Skeletal muscle tissue (tissue), 4 donors: ENCODE results near the gene CNTNAP2. TPM values are rescaled to one million over a fixed set of nuclear protein-coding genes. Genes with fewer than 3 reads are reported as not detected.

ENCODE experiments used
- H3K27ac ChIP-seq: one replicate; pipeline ENCODE4 v1.7.0; 2013; ENCODE audit warnings: mild to moderate bottlenecking, low read depth, low read length, inconsistent platforms
- H3K27me3 ChIP-seq, 3 donors: one replicate each; pipeline ENCODE4 v1.7.0; 2013; ENCODE audit warnings: low read length in 3 of 3; ENCODE audit not compliant: control insufficient read depth in 3 of 3, insufficient read depth in 3 of 3
- H3K36me3 ChIP-seq, 3 donors: one replicate each; pipeline ENCODE4 v1.7.0; 2013; ENCODE audit warnings: low read length in 3 of 3; ENCODE audit not compliant: control insufficient read depth in 3 of 3, insufficient read depth in 3 of 3
- H3K4me1 ChIP-seq, 3 donors: one replicate each; pipeline ENCODE4 v1.7.0; 2013; ENCODE audit warnings: low read length in 3 of 3, mild to moderate bottlenecking in 3 of 3; ENCODE audit not compliant: control insufficient read depth in 3 of 3, insufficient read depth in 3 of 3
- H3K4me3 ChIP-seq, 3 donors: one replicate each; pipeline ENCODE4 v1.7.0; 2013; ENCODE audit warnings: low read length in 3 of 3
- H3K9ac ChIP-seq, 3 donors: one replicate each; pipeline ENCODE4 v1.7.0; 2013; ENCODE audit warnings: low read length in 3 of 3, mild to moderate bottlenecking in 3 of 3, moderate library complexity in 2 of 3, low read depth in 1 of 3
- H3K9me3 ChIP-seq, 3 donors: one replicate each; pipeline ENCODE4 v1.7.0; 2013; ENCODE audit warnings: low read length in 3 of 3; ENCODE audit not compliant: control insufficient read depth in 3 of 3
- total RNA-seq: library from RNA; depleted of rRNA; stranded (reverse); fragments of >200 nt; gene quantifications from one replicate; pipeline ENCODE4 v1.2.3, GENCODE V29; 2014
- donor health status: Osteomylitis.

Gene CNTNAP2
- total RNA-seq, 1 donor from 2014 or later: 14.1 TPM

DNA sequence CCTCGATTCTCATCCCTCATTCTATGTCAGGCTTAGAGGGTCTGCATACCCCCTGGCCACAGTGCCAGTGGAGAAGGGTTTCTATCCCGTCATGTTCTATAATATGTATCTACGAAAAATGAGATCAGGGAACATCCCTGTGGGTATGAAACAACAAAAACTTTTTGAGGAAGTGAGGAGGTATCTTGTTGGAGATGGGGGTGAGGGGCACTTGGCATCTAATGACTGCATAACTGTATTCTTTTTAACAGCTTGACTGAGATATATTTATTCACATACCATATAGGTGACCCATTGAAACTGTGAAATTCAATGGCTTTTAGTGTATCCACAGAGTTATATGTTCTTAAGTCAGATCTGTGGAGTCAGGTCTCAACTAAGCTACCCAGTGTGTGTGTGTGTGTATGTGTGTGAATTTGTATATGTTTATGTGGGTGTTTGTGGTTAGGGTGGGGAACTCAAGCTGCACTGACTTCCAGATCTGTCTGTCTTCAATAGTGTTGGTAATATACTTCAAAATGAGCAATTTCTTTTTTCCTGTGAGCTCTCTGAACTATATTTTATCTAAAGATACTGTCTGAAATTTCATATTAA, 528.9 kb downstream of the CNTNAP2 start:
- H3K4me1 ChIP-seq: no peaks in the 10 kb centered on the region
- no peak overlapping the region for H3K27ac ChIP-seq
- H3K36me3 ChIP-seq: no peaks in the 10 kb centered on the region
- no peaks in the 10 kb centered on the region for H3K27me3 ChIP-seq
- H3K4me3 ChIP-seq: no peak overlapping the region
- no peak overlapping the region for H3K9ac ChIP-seq
- H3K9me3 ChIP-seq: peaks cover 0 to 3% (median 0%) of the 10 kb centered on the region in 3 donors

DNA sequence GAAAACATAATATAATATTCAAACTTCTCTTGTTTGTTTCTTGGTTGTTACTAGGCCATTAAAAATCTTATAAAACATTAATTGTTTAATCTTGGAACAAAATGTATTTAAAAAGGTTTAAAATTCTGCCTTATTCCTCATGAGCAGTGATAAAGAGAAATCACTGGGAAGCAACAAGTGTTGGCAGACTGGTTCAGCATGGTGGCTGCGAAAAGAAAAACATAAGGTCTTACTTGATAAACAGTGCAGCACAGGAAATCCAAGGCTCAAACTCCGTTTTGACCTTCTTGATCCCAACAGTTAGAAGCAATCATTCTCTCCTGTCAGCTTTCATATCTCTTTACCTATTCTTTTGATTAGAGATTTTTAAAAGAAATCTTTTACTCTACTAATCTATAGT, 530.8 kb downstream of the CNTNAP2 start:
- Histone ChIP-seq H3K9me3 (peaks cover 0 to 3% (median 0%) of the 10 kb centered on the region in 3 donors), H3K4me1 (no peaks in the 10 kb centered on the region), H3K27ac (no peak overlapping the region), H3K4me3 (no peak overlapping the region), H3K9ac (no peak overlapping the region), H3K36me3 (no peaks in the 10 kb centered on the region), H3K27me3 (no peaks in the 10 kb centered on the region)

DNA sequence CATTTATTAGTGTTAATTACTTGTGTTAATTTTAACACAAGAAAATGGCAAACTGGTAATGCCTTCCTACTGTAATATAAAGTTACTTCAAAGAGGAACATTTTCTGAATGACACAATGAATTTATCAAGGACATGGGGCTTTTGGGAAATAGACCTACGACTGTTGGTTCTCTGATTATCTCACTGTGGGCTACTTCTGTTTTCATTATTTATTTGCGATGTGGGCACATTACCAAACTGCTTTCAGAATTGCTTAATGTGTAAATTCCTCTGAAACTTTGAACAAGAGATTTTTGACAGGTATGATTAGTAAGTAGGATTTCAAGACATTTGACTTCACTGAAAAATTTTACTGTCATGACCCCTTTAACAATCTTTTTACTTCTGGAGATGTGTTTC, 535.6 kb downstream of the CNTNAP2 start:
- no peak overlapping the region for H3K4me3 ChIP-seq
- no peak overlapping the region for H3K27ac ChIP-seq
- H3K4me1 ChIP-seq: no peaks in the 10 kb centered on the region
- no peak overlapping the region for H3K9ac ChIP-seq
- no peaks in the 10 kb centered on the region for H3K36me3 ChIP-seq
- no peaks in the 10 kb centered on the region for H3K9me3 ChIP-seq
- H3K27me3 ChIP-seq: no peaks in the 10 kb centered on the region

DNA sequence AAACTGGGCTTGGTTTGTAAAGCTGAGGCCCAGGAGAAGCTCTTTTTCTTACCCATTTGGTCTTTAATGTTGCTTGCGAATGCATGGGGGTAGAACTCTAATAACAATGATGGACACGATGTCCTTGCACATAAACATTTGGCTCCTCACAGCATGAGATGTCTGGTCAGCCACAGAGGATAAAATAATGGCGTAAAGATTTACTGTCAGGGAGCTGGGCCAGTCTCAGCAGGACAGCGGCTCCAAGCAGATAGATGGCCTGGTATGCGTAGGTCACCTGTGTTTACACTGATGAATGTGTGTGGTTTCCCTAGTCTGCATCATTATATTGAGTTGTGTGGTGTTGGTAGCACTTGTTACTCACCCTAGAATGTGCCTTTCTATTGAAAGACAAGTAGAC, 537.4 kb downstream of the CNTNAP2 start:
- no peaks in the 10 kb centered on the region for H3K36me3 ChIP-seq
- no peak overlapping the region for H3K4me3 ChIP-seq
- no peak overlapping the region for H3K27ac ChIP-seq
- H3K9ac ChIP-seq: no peak overlapping the region
- no peaks in the 10 kb centered on the region for H3K4me1 ChIP-seq
- H3K9me3 ChIP-seq: no peaks in the 10 kb centered on the region
- no peaks in the 10 kb centered on the region for H3K27me3 ChIP-seq

DNA sequence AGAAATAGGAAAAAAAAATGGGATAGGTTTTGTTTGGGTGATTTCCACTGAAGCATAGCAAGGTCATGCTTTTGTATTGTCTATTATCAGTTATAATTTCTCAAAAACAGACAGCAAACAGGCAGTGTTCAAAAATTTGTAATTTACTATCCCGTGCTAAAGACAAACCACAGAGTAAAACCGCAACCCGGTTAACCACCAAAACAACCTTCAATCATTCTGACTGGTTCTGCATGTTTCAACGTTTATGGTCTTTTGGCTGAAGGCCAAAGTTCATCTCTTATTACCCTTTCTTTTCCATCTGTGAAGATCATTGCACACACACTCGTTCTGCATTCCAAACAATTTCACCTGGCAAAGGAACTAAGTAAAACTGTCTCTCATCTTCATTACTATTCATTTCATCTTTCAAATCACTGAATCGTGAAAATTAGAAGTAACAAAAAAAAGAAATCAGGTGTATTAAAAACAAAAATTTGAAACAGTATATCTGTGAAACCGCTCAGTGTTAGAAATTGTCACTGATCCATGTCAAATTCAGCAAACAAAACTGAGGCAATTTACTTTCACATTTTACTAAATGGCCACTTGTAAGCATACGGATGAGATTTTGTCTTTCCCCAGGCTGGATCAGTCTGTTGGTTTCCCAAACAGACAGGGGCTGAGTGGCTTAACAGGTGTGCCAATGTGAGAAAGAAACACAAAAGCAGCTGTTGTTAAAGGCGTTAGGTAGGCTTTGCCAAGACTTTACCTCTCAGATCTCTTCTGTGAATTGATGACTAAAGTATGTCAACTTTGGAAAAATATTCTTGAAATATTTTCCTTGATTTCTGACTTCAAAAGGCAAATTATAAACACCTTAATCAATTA, 539.6 kb downstream of the CNTNAP2 start:
- Histone ChIP-seq H3K27ac (no peak overlapping the region), H3K9me3 (peaks cover 0 to 2% (median 0%) of the 10 kb centered on the region in 3 donors), H3K9ac (no peak overlapping the region), H3K4me1 (no peaks in the 10 kb centered on the region), H3K36me3 (no peaks in the 10 kb centered on the region), H3K4me3 (no peak overlapping the region), H3K27me3 (no peaks in the 10 kb centered on the region)

DNA sequence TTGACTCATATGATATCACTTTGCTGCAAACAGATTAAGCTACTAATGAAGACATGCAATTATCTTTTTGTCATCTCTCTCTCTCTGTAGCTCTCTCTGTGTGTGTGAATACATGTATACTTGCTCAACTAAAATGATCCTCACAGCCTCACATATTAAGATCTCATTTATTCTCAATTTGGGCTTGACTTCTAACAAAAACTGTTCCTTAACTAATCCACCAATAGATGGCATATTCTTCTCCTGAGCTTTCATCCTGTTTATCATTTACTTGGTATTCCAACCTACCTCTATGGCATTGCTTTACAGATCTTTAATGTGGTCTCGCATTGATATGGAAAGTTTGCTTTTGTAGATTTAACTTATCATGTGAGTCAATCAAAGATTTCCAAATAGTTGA, 540.4 kb downstream of the CNTNAP2 start:
- no peaks in the 10 kb centered on the region for H3K4me1 ChIP-seq
- H3K27me3 ChIP-seq: no peaks in the 10 kb centered on the region
- no peak overlapping the region for H3K27ac ChIP-seq
- no peak overlapping the region for H3K9ac ChIP-seq
- H3K4me3 ChIP-seq: no peak overlapping the region
- H3K36me3 ChIP-seq: no peaks in the 10 kb centered on the region
- H3K9me3 ChIP-seq: peaks cover 0 to 2% (median 0%) of the 10 kb centered on the region in 3 donors

DNA sequence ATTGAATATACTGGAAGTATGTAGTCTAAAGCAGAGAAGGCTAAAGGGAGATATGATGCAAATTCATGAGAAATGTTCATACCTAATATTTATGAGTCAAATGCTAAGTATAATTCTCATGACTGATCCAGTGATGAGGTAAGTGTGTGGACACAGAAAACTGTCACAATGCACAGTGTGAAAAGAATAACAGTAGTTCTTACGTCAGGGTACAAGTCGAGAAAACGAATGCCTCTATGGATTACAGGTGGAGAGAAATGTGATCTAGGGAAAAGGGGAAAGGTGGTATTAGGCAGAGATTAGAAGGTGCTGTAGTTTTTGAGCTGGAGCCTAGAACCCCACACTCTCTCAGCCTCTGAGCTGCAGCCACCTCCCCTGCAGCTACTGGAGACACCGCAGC, 542.0 kb downstream of the CNTNAP2 start:
- H3K4me3 ChIP-seq: no peak overlapping the region
- no peak overlapping the region for H3K27ac ChIP-seq
- H3K36me3 ChIP-seq: no peaks in the 10 kb centered on the region
- peaks cover 0 to 2% (median 0%) of the 10 kb centered on the region in 3 donors for H3K9me3 ChIP-seq
- H3K27me3 ChIP-seq: no peaks in the 10 kb centered on the region
- no peaks in the 10 kb centered on the region for H3K4me1 ChIP-seq
- no peak overlapping the region for H3K9ac ChIP-seq

DNA sequence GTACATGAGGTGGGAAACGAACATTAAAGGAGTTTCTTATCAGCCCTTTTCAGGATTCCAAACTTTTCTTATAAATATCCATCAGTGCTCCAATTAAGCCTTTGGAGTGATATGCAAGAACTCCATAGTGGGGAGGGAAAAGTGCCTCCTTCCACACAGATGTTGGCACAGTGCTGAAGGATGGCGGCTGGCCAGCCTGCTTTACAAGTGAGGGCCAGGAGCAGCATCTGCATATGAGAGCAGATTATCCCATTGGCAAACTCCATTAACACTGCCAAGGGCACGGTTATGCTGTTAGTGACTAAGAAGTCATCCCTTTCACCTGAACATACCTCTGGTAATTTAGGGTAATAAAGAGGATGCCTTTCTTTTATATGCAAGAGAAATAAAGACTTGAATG, 543.1 kb downstream of the CNTNAP2 start:
- no peak overlapping the region for H3K27ac ChIP-seq
- H3K9me3 ChIP-seq: peaks cover 0 to 2% (median 0%) of the 10 kb centered on the region in 3 donors
- no peaks in the 10 kb centered on the region for H3K27me3 ChIP-seq
- H3K4me3 ChIP-seq: no peak overlapping the region
- no peak overlapping the region for H3K9ac ChIP-seq
- no peaks in the 10 kb centered on the region for H3K4me1 ChIP-seq
- no peaks in the 10 kb centered on the region for H3K36me3 ChIP-seq

DNA sequence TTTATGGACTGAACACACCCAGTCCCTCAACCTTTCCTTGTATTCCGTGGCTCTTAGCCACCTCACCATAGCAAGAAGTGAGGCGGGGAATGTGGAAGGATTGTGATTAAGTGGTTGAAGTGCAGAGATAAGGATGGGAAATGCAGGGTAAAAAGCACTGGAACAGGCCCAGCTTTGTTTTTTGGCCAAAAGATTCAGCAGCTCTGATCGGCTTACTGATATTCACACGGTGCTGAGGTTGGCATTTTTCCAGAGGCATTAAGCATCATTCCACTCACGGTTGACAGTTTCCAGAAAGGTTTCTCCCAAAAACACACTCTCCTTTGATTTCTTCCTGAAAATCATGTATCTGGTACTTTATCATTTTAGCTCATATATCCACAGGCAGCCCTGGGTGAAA, 544.2 kb downstream of the CNTNAP2 start:
- no peak overlapping the region for H3K9ac ChIP-seq
- H3K9me3 ChIP-seq: peaks cover 0 to 2% (median 0%) of the 10 kb centered on the region in 3 donors
- H3K36me3 ChIP-seq: no peaks in the 10 kb centered on the region
- H3K27me3 ChIP-seq: no peaks in the 10 kb centered on the region
- no peak overlapping the region for H3K27ac ChIP-seq
- H3K4me1 ChIP-seq: no peaks in the 10 kb centered on the region
- H3K4me3 ChIP-seq: no peak overlapping the region

DNA sequence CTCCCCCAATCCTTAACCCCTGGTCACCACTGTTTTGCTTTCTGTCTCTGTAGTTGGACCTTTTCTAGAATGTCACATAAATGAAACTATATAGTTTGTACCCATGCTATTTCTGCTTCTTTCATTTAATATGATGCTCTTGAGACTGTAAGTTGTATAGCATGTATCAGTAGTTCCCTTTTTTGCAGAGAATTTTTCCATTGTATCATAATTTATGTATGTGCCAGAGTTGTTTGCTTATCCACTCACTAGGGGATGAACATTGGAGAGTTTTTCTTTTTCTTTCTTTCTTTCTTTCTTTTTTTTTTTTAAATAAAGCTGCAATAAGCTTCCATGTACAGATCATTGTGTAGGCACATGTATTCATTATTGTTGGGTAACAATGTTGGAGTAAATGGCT, 544.8 kb downstream of the CNTNAP2 start:
- H3K27ac ChIP-seq: no peak overlapping the region
- no peak overlapping the region for H3K9ac ChIP-seq
- H3K4me3 ChIP-seq: no peak overlapping the region
- no peaks in the 10 kb centered on the region for H3K4me1 ChIP-seq
- no peaks in the 10 kb centered on the region for H3K36me3 ChIP-seq
- H3K27me3 ChIP-seq: no peaks in the 10 kb centered on the region
- H3K9me3 ChIP-seq: peaks cover 0 to 2% (median 0%) of the 10 kb centered on the region in 3 donors
